ENCODE data around the gene DOCK2.

GRCh38 chr5:169832304-169832703 is 195.2 kb downstream of the DOCK2 start:
- TF ChIP-seq CTCF (conservative IDR thresholded peaks at IDR 0.05) (no peak), ZFX (IDR thresholded peaks at IDR 0.05) (no peak)
